Psoas muscle (tissue), 8 donors: Measurements from ENCODE around the gene RIN3. TPM values are rescaled to one million over a fixed set of nuclear protein-coding genes. Genes with fewer than 3 reads are reported as not detected.

Source experiments
- ATAC-seq, 4 donors: fragments of 200-7000 bp; cut with Tn5 transposase; one replicate each; pipeline ENCODE4 v1.9.1; 2020; ENCODE audit warnings: moderate library complexity in 3 of 4, mild to moderate bottlenecking in 2 of 4
- DNase-seq, 2 donors: peaks; one replicate each; pipeline ENCODE4 v3.0.0-alpha.2; 2020
- H3K27ac ChIP-seq: fragments of 200-600 bp; one replicate; pipeline ENCODE4 v1.8.0; 2022
- H3K27me3 ChIP-seq, 3 donors: fragments of 200-600 bp in 1 of 3; one replicate each; pipeline versions ENCODE4 v1.6.1 to v1.8.0; 2013 to 2022; ENCODE audit warnings: low read length in 2 of 3, mild to moderate bottlenecking in 2 of 3, moderate library complexity in 1 of 3; ENCODE audit not compliant: insufficient read depth in 3 of 3
- H3K36me3 ChIP-seq, 2 donors: fragments of 200-600 bp in 1 of 2; one replicate each; pipeline versions ENCODE4 v1.6.1 to v1.8.0; 2013 to 2022; ENCODE audit warnings: low read depth in 1 of 2, mild to moderate bottlenecking in 1 of 2, moderate library complexity in 1 of 2; ENCODE audit not compliant: insufficient read depth in 1 of 2
- H3K4me1 ChIP-seq: fragments of 200-600 bp; one replicate; pipeline ENCODE4 v1.8.0; 2022
- H3K4me3 ChIP-seq: fragments of 200-600 bp; one replicate; pipeline ENCODE4 v1.8.0; 2022; ENCODE audit warnings: mild to moderate bottlenecking
- H3K9me3 ChIP-seq: fragments of 200-600 bp; one replicate; pipeline ENCODE4 v1.8.0; 2022
- WGBS, 3 donors: extraction: QIAGEN DNeasy Blood & Tissue Kit; methylation state at CpG; one replicate each; pipeline versions ENCODE4 v1.1.6 to v1.1.7; 2013; 5-methylcytosine and 5-hydroxymethylcytosine counted together
- intact Hi-C, 2 donors: fragments of 100-400 bp; cut with DNase I; formaldehyde crosslinking; loops; one replicate each; pipeline versions ENCODE4 v1.11.0 to v1.14.2; 2022
- polyA plus RNA-seq, 3 donors: library from polyadenylated mRNA; stranded (reverse); fragments of 200-250 nt; gene quantifications; one replicate each; pipeline ENCODE4 v1.2.3, GENCODE V29; 2013
- total RNA-seq, 4 donors: library from RNA; stranded (reverse); fragmentation: NEBNext Ultra II Directional in 2 of 4; extraction: Animal tissue kit (Norgen Biotek cat#: 25700) in 2 of 4; gene quantifications; one replicate each; pipeline versions ENCODE4 v1.2.1 to v1.2.4, GENCODE V29; 2021 to 2023
- TF ChIP-seq, protein P1 (sequence below): fragments of 200-600 bp; IDR thresholded peaks from one replicate; pipeline ENCODE4 v1.8.0; 2022; ENCODE audit warnings: antibody characterized with exemption
- donor health status: healthy with polysubstance abuse.
- donor health status: DM: no; HTN: no; CAD: no; lungs with moderate emphysema.
- donor health status: Bipolar disorder and iron deficiency.
- donor health status: healthy.
- donor health status: DM: yes; HTN: yes; CAD: no.
- donor health status: DM: no; HTN: no; CAD: no.
- donor health status: DM: no; HTN: no; CAD: no.
- donor health status: DM: yes; HTN: yes; CAD: no.

The RIN3 gene
- total and polyA plus RNA-seq, 7 donors: 1.2 to 8.7 (median 3.8) TPM

DNA sequence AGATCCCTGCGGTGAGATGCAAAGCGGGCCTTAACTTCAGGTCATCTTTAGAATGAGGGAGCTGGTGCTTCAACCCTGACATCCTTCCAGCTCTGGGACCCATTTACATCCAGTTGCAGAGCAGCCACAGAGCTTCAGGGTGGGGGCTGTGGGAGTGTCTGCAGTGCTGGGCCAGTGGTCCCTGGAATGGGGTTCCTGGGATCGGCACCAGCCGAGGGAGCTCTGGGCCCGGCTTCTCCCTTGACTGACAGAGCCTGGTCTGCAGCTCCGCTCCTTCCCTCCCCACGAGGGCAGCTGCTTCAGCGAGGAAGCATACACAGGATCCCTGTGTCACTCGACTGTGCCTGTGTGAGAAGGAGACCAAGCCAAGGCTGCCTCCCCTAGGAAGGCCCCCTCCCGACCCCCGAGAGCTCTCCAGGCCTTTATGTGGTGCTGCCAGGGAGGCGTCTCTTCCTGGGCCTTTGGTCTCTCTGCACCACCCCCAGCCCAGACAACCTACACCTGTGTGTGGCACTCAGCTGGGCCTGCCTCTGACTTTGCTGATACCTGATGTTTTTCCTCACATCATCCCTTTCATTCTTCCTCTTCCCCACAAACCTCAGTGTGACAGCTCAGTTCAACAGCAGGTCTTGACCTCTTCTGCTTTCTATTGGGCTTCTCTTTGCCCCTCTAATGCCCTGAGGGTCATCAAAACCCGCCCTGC lies 48.1 kb upstream of the RIN3 start:
- Histone ChIP-seq H3K27ac (no peak overlapping the region), H3K27me3 (no peaks in the 10 kb centered on the region), H3K4me1 (no peaks in the 10 kb centered on the region), H3K9me3 (peaks cover 8% of the 10 kb centered on the region), H3K36me3 (no peaks in the 10 kb centered on the region), H3K4me3 (no peak overlapping the region)
- intact Hi-C loops: no loop called here
- WGBS, 3 donors: 77 to 81% (median 79%) methylated on average over 13 of the region's 13 CpGs
- no peak for ATAC-seq
- TF ChIP-seq, protein P1, sequence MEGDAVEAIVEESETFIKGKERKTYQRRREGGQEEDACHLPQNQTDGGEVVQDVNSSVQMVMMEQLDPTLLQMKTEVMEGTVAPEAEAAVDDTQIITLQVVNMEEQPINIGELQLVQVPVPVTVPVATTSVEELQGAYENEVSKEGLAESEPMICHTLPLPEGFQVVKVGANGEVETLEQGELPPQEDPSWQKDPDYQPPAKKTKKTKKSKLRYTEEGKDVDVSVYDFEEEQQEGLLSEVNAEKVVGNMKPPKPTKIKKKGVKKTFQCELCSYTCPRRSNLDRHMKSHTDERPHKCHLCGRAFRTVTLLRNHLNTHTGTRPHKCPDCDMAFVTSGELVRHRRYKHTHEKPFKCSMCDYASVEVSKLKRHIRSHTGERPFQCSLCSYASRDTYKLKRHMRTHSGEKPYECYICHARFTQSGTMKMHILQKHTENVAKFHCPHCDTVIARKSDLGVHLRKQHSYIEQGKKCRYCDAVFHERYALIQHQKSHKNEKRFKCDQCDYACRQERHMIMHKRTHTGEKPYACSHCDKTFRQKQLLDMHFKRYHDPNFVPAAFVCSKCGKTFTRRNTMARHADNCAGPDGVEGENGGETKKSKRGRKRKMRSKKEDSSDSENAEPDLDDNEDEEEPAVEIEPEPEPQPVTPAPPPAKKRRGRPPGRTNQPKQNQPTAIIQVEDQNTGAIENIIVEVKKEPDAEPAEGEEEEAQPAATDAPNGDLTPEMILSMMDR: no peak
- no peak for DNase-seq

DNA sequence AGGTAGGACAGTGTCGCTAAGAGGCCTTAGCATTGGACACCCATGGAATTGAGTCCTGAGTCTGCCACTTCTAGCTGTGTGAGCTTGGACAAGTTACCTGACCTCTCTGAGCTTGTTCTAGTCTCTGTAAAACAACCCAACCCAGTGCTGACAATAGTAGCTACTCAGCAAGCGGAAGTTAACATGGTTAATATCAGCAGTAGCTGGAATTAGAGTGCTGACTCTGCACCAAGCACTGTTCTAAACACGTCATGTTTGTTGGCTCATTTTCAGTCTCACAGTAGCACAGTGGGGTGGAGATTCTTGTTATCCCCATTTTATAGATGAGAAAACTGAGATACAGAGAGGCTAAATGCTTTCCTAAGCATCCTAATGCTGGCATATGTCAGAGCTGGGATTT lies 47.5 kb upstream of the RIN3 start:
- DNase-seq (no peak), ATAC-seq (no peak)
- intact Hi-C loops: no loop called here
- 42 to 92% (median 82%) methylated on average over 3 of the region's 3 CpGs for WGBS, 3 donors
- H3K4me3 ChIP-seq: no peak overlapping the region
- no peaks in the 10 kb centered on the region for H3K4me1 ChIP-seq
- peaks cover 8% of the 10 kb centered on the region for H3K9me3 ChIP-seq
- no peaks in the 10 kb centered on the region for H3K36me3 ChIP-seq
- H3K27me3 ChIP-seq: no peaks in the 10 kb centered on the region
- H3K27ac ChIP-seq: no peak overlapping the region
- TF ChIP-seq, protein P1: no peak

DNA sequence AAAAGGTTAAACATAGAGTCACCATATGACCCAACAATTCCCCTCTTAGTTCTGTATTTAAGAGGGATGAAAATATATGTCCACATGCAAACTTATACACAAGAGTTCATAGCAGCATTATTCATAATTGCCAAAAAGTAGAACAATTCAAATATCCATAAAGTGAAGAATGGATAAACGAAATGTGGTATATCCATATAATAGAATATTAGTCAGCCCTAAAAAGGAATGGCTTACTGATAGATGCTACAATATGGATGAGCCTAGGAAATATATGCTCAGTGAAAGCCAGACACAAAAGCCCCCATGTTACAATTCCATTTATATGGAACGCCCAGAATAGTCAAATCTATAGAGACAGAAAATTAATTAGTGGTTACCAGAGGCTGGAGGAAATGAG lies 44.1 kb upstream of the RIN3 start:
- DNase-seq: no peak
- 98 to 100% (median 98%) methylated on average over 2 of the region's 2 CpGs for WGBS, 3 donors
- Histone ChIP-seq H3K9me3 (peaks cover 8% of the 10 kb centered on the region), H3K4me3 (no peak overlapping the region), H3K27me3 (no peaks in the 10 kb centered on the region), H3K27ac (no peak overlapping the region), H3K36me3 (no peaks in the 10 kb centered on the region), H3K4me1 (no peaks in the 10 kb centered on the region)
- ATAC-seq: no peak
- TF ChIP-seq, protein P1: no peak
- intact Hi-C loops: no loop called here

DNA sequence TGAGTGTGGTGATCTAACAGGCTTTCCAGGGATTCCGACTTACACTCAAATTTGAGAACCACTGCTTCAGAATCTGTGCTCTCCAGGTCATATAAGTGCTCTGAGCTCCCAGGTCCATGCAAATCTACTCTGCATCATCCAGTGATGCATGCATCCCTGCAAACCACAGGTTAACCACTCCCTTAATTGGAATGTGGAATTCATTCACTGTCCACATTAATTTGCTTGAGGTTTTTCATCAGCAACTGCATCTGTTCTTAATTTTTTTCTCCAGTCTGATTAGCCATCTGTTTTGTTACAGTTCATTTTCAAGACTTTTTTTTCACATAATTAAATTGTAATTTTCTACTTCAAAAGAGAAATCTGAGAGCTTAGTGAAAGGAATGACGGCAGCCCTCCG lies 43.4 kb upstream of the RIN3 start:
- Histone ChIP-seq H3K9me3 (peaks cover 8% of the 10 kb centered on the region), H3K27me3 (no peaks in the 10 kb centered on the region), H3K36me3 (no peaks in the 10 kb centered on the region), H3K4me3 (no peak overlapping the region), H3K4me1 (no peaks in the 10 kb centered on the region), H3K27ac (no peak overlapping the region)
- WGBS, 3 donors: 49 to 54% (median 50%) methylated on average over 3 of the region's 3 CpGs
- DNase-seq (no peak), ATAC-seq (no peak)
- TF ChIP-seq, protein P1: no peak
- intact Hi-C loops: no loop called here

DNA sequence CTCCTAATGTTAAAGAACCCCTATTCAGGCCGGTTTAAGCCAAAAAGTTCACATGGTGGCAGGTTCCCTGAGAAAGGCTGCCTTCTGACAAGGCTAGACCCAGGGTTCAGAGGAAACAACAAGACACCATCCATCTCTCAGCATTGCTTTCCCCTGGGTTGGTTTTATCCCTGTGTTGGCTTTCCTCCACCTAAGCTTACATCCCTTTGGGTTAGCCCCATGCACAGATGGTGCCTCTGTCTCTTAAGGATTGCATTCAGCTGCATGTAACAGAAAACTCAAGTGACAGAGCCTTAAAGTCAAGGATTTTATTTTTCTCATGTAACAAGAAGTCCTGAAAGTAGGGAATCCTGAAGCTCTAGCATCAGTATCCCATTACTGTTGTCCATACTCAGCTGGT lies 42.8 kb upstream of the RIN3 start:
- Histone ChIP-seq H3K27me3 (no peaks in the 10 kb centered on the region), H3K36me3 (no peaks in the 10 kb centered on the region)
- 88 to 91% (median 90%) methylated on average over 1 of the region's 1 CpG for WGBS, 3 donors

More for the DNA sequence above, 42.8 kb upstream of the RIN3 start:
- intact Hi-C loops: no loop called here
- no peak for DNase-seq
- Histone ChIP-seq H3K4me1 (no peaks in the 10 kb centered on the region), H3K4me3 (no peak overlapping the region), H3K9me3 (peaks cover 8% of the 10 kb centered on the region), H3K27ac (no peak overlapping the region)
- no peak for ATAC-seq
- TF ChIP-seq, protein P1: no peak
